Heart right ventricle (tissue), 16 donors: Measurements from ENCODE around the gene BRPF1. TPM values are rescaled to one million over a fixed set of nuclear protein-coding genes. Genes with fewer than 3 reads are reported as not detected.
"Not testable (repeated sequence)": the region's sequence is repeated elsewhere in the genome, so short reads cannot be mapped to it uniquely, and the experiment has no call there.

Experiments
- ATAC-seq, 8 donors: fragments of 200-7000 bp; cut with Tn5 transposase; one replicate each; pipeline ENCODE4 v1.9.1; 2020; ENCODE audit warnings: mild to moderate bottlenecking in 8 of 8, moderate library complexity in 8 of 8, moderate number of reproducible peaks in 1 of 8
- DNase-seq, 2 donors: peaks; one replicate each; pipeline ENCODE4 v3.0.0-alpha.2; 2020
- H3K27ac ChIP-seq, 10 donors: fragments of 200-600 bp; sonication (generic) in 2 of 10; one replicate each; pipeline versions ENCODE4 v1.5.0 to v1.8.0; 2020 to 2022; ENCODE audit warnings: mild to moderate bottlenecking in 3 of 10
- H3K27me3 ChIP-seq, 7 donors: fragments of 200-600 bp; one replicate each; pipeline ENCODE4 v1.8.0; 2021 to 2022; ENCODE audit warnings: mild to moderate bottlenecking in 2 of 7
- H3K36me3 ChIP-seq, 9 donors: fragments of 200-600 bp; sonication (generic) in 1 of 9; one replicate each; pipeline versions ENCODE4 v1.5.0 to v1.8.0; 2020 to 2022; ENCODE audit warnings: mild to moderate bottlenecking in 2 of 9
- H3K4me1 ChIP-seq, 9 donors: fragments of 200-600 bp; sonication (generic) in 1 of 9; one replicate each; pipeline versions ENCODE4 v1.5.0 to v1.8.0; 2020 to 2022; ENCODE audit warnings: mild to moderate bottlenecking in 4 of 9
- H3K4me3 ChIP-seq, 10 donors: fragments of 200-600 bp; sonication (generic) in 2 of 10; one replicate each; pipeline versions ENCODE4 v1.5.0 to v1.8.0; 2020 to 2022; ENCODE audit warnings: mild to moderate bottlenecking in 7 of 10, moderate library complexity in 2 of 10
- H3K9me3 ChIP-seq, 11 donors: fragments of 200-600 bp in 10 of 11; sonication (generic) in 2 of 11; one replicate each; pipeline versions ENCODE4 v1.5.0 to v1.8.0; 2013 to 2022; ENCODE audit warnings: mild to moderate bottlenecking in 2 of 11, control low read depth in 1 of 11, moderate library complexity in 1 of 11
- CTCF ChIP-seq, 9 donors: fragments of 200-600 bp; sonication (generic) in 2 of 9; IDR thresholded peaks; one replicate each; pipeline versions ENCODE4 v1.5.0 to v1.8.0; 2021 to 2022; ENCODE audit warnings: antibody characterized with exemption in 9 of 9, mild to moderate bottlenecking in 5 of 9, moderate library complexity in 1 of 9
- WGBS, 2 donors: extraction: QIAGEN DNeasy Blood & Tissue Kit; methylation state at CpG; one replicate each; pipeline ENCODE4 v1.1.7; 2013; ENCODE audit warnings: inconsistent platforms in 1 of 2; 5-methylcytosine and 5-hydroxymethylcytosine counted together
- intact Hi-C, 10 donors: fragments of 100-400 bp; cut with DNase I; formaldehyde crosslinking; loops; one replicate each; pipeline versions ENCODE4 v1.11.1 to v1.14.2; 2022
- polyA plus RNA-seq, 2 donors: library from polyadenylated mRNA; stranded (reverse); fragments of 200-250 nt; gene quantifications; one replicate each; pipeline ENCODE4 v1.2.3, GENCODE V29; 2013
- total RNA-seq, 10 donors: library from RNA; stranded (reverse); fragmentation: NEBNext Ultra II Directional in 3 of 10; extraction: Animal tissue kit (Norgen Biotek cat#: 25700) in 3 of 10; gene quantifications; one replicate each; pipeline versions ENCODE4 v1.2.1 to v1.2.4, GENCODE V29; 2021 to 2023
- donor health status: Arrhythmogenic right ventricular cardiomyopathy.
- donor health status: ischemic (EF 13 %, LVEDD 7.1; RV severe dilation, severe dysfunction).
- donor health status: healthy with polysubstance abuse.
- donor health status: DM: no; HTN: yes; CAD: no.
- donor health status: DM: no; HTN: no; CAD: no.
- donor health status: ischemic (EF 25% LVEDD 6.9; RV normal size, moderate dysfunction).
- donor health status: ischemic (EF 25% LVEDD 5.7; RV mildly dilated, moderate dysfunction).
- donor health status: healthy.
- donor health status: DM: yes; HTN: yes; CAD: no.
- donor health status: Ischemic cardiomyopathy.
- donor health status: ischemic (EF 35%, LVEDD 5.7; RV mildly dilated, moderate dysfunction).
- donor health status: nonischemic (EF 11% LVEDD 7.7; RV severe dilation, severe dysfunction).
- donor health status: DM: yes; HTN: yes; CAD: no.
- donor health status: PGD.
- donor health status: ischemic (EF 29% LVEDD 5.4; RV normal size, mild dysfunction).
- donor health status: nonischemic (EF 23%, LVEDD 6.1; RV moderate dilation, normal function).

The BRPF1 gene
- total and polyA plus RNA-seq, 12 donors = 7.3 to 15.1 (median 8.7) TPM

GRCh38 chr3:9768141-9768775 is 36.7 kb downstream of the BRPF1 start:
- H3K4me3 ChIP-seq = peak overlapping the region in 6 of 10 donors; percentile 73 to 91 (median 80)

GRCh38 chr3:9769012-9769411 is 37.5 kb downstream of the BRPF1 start:
- DNase-seq (no peak), ATAC-seq (peak in 4 of 8 donors; percentile 1 to 3 (median 1))
- Histone ChIP-seq H3K36me3 (peaks cover 0 to 19% (median 0%) of the 10 kb centered on the region in 9 donors), H3K27ac (peak overlapping the region in 9 of 10 donors; percentile 83 to 91 (median 88)), H3K9me3 (no peaks in the 10 kb centered on the region), H3K4me3 (peak overlapping the region; percentile 58 to 91 (median 80)), H3K27me3 (no peaks in the 10 kb centered on the region), H3K4me1 (peaks cover 10 to 50% (median 42%) of the 10 kb centered on the region in 9 donors)
- WGBS, 2 donors = 79 to 82% methylated on average over 5 of the region's 5 CpGs
- intact Hi-C loops = no loop called here
- TF ChIP-seq CTCF (IDR thresholded peaks at IDR 0.05) = no peak

More at GRCh38 chr3:9768141-9768775, 36.7 kb downstream of the BRPF1 start:
- Histone ChIP-seq H3K27me3 (no peaks in the 10 kb centered on the region), H3K9me3 (no peaks in the 10 kb centered on the region), H3K36me3 (peaks cover 0 to 26% (median 0%) of the 10 kb centered on the region in 9 donors), H3K4me1 (peaks cover 10 to 50% (median 42%) of the 10 kb centered on the region in 9 donors), H3K27ac (peak overlapping the region in 7 of 10 donors; percentile 20 to 91 (median 59))
- no peak for ATAC-seq
- no peak for TF ChIP-seq CTCF (IDR thresholded peaks at IDR 0.05)
- intact Hi-C loops = no loop called here
- 72 to 74% methylated on average over 6 of the region's 6 CpGs for WGBS, 2 donors
- DNase-seq = no peak

- no peak for TF ChIP-seq CTCF (IDR thresholded peaks at IDR 0.05)
- Histone ChIP-seq H3K9me3 (no peaks in the 10 kb centered on the region), H3K27ac (peak within 1 kb of the TSS; percentile 70 to 91 (median 86)), H3K4me1 (peaks cover 10 to 50% (median 42%) of the 10 kb centered on the region in 9 donors), H3K36me3 (peaks cover 0 to 18% (median 0%) of the 10 kb centered on the region in 9 donors), H3K27me3 (no peaks in the 10 kb centered on the region), H3K4me3 (peak within 1 kb of the TSS; percentile 58 to 91 (median 80))
- DNase-seq = peak; percentile 80 to 88
- intact Hi-C loops = no loop called here
- 4% methylated on average over 44 to 49 of the region's 49 CpGs for WGBS, 2 donors
- peak; percentile 92 to 94 (median 93) for ATAC-seq
These were observed 38.1 kb downstream of the BRPF1 start, which contains the start of gene CAMK1 for GRCh38 chr3:9769426-9770275. TSS of gene CAMK1 (minus strand) at chr3:9769947. CDS start at chr3:9767749, 2,198 bp downstream.

- Histone ChIP-seq H3K4me3 (peak overlapping the region in 9 of 10 donors; percentile 70 to 91 (median 83)), H3K27ac (peak overlapping the region; percentile 70 to 91 (median 86)), H3K9me3 (no peaks in the 10 kb centered on the region), H3K4me1 (peaks cover 10 to 50% (median 42%) of the 10 kb centered on the region in 9 donors), H3K36me3 (peaks cover 0 to 13% (median 0%) of the 10 kb centered on the region in 9 donors), H3K27me3 (no peaks in the 10 kb centered on the region)
- intact Hi-C loops = no loop called here
- 11 to 12% methylated on average over 15 of the region's 15 CpGs for WGBS, 2 donors
- no peak for TF ChIP-seq CTCF (IDR thresholded peaks at IDR 0.05)
- ATAC-seq = peak; percentile 34 to 73 (median 54)
- DNase-seq = peak; percentile 91 to 92
These were observed 38.8 kb downstream of the BRPF1 start for GRCh38 chr3:9770276-9770812.

GRCh38 chr3:9771007-9771406 is 39.5 kb downstream of the BRPF1 start:
- intact Hi-C loops, DNase-seq, H3K9me3 ChIP-seq, H3K27me3 ChIP-seq, H3K36me3 ChIP-seq, ATAC-seq: not testable (repeated sequence)
- Histone ChIP-seq H3K27ac (peak overlapping the region in 5 of 10 donors; percentile 83 to 91 (median 88)), H3K4me3 (peak overlapping the region in 1 of 10 donors; percentile 86), H3K4me1 (peaks cover 10 to 50% (median 42%) of the 10 kb centered on the region in 9 donors)
- 93% methylated on average over 2 of the region's 2 CpGs for WGBS, 2 donors
